HG03558 (cell line): ENCODE data around the gene PSMG2.

Experiments used
- ATAC-seq: cut with Tn5 transposase; IDR thresholded peaks from one replicate; pipeline ENCODE4 v1.9.1; 2021; ENCODE audit warnings: moderate number of reproducible peaks; ENCODE audit not compliant: unreplicated experiment; ENCODE audit errors: extremely low read depth

PSMG2 gene

GRCh38 chr18:12702221-12703095 lies at the start of gene PSMG2, which contains the start of gene CEP76:
TSS of gene PSMG2 (plus strand) at chr18:12703042. CDS start at chr18:12703108, 66 bp downstream.
TSS of gene CEP76 (minus strand) at chr18:12702723. CDS start at chr18:12702548, 175 bp downstream.
- no peak for ATAC-seq

GRCh38 chr18:12654971-12655370 lies 47.9 kb upstream of the PSMG2 start:
- ATAC-seq: no peak

GRCh38 chr18:12656605-12656937 lies 46.3 kb upstream of the PSMG2 start:
- ATAC-seq: no peak

- peak; percentile 19 for ATAC-seq
These were observed 45.7 kb upstream of the PSMG2 start for GRCh38 chr18:12656938-12657683.

- peak; percentile 35 for ATAC-seq
These were observed 45.0 kb upstream of the PSMG2 start, which contains the start of gene SPIRE1 for GRCh38 chr18:12657684-12658425. TSS of gene SPIRE1 (minus strand) at chr18:12658107. CDS start at chr18:12657866, 241 bp downstream.

GRCh38 chr18:12658426-12659138 lies 44.3 kb upstream of the PSMG2 start:
- no peak for ATAC-seq

- no peak for ATAC-seq
These were observed 42.8 kb upstream of the PSMG2 start for GRCh38 chr18:12659904-12660605.

GRCh38 chr18:12668041-12668440 lies 34.8 kb upstream of the PSMG2 start:
- ATAC-seq: no peak

GRCh38 chr18:12679183-12679786 lies 23.6 kb upstream of the PSMG2 start:
- no peak for ATAC-seq

- ATAC-seq: no peak
These were observed 16.7 kb upstream of the PSMG2 start for GRCh38 chr18:12686100-12686499.

GRCh38 chr18:12689256-12689850 lies 13.5 kb upstream of the PSMG2 start:
- ATAC-seq: no peak

GRCh38 chr18:12692206-12692605 lies 10.6 kb upstream of the PSMG2 start:
- no peak for ATAC-seq

GRCh38 chr18:12694032-12694431 lies 8.8 kb upstream of the PSMG2 start:
- no peak for ATAC-seq

- no peak for ATAC-seq
These were observed 3.1 kb upstream of the PSMG2 start for GRCh38 chr18:12699747-12700146.

GRCh38 chr18:12701161-12701560 lies 1.7 kb upstream of the PSMG2 start:
- no peak for ATAC-seq

- ATAC-seq: no peak
These were observed 290 bp downstream of the PSMG2 start for GRCh38 chr18:12703096-12703567.

- no peak for ATAC-seq
These were observed 822 bp downstream of the PSMG2 start for GRCh38 chr18:12703664-12704063.

- ATAC-seq: no peak
These were observed 8.6 kb downstream of the PSMG2 start for GRCh38 chr18:12711446-12711845.
